ENCODE results near the gene COL4A1. TPM values are rescaled to one million over a fixed set of nuclear protein-coding genes. Genes with fewer than 3 reads are reported as not detected.
A peak's percentile ranks its signal among the peaks of the same experiment; 100 is the strongest.

The COL4A1 gene
- total RNA-seq, 3 donors from 2014 or later = 19.0 to 308 (median 61.9) TPM

DNA sequence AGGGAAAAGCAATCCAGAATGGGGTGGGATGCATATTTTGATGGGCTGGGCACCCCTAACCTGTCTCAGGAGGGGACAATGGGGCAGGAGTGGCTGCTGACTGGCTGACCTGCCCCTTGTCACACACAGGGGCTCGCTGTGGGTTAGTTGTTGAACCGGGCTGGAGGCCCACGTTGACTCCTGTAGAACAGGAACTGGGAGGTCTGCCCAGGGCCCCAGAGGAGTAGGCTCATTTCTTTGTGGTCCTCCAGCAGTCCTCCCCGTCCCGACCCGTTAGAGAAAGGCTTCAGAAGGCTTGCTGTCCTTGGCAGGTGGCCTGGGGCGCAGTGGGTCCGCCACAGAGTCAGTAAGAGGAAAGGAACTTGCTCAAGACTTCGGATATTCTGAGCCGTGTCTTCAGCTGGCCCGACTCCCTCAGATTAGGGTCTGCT, 70.1 kb downstream of the COL4A1 start:
- ATAC-seq = no peak
- Histone ChIP-seq H3K4me3 (no peak overlapping the region), H3K9me3 (no peaks in the 10 kb centered on the region), H3K36me3 (ENCODE audit: low read depth) (no peaks in the 10 kb centered on the region), H3K4me1 (ENCODE audit: low read depth) (no peaks in the 10 kb centered on the region)
- DNase-seq = no peak
- TF ChIP-seq, protein P1, sequence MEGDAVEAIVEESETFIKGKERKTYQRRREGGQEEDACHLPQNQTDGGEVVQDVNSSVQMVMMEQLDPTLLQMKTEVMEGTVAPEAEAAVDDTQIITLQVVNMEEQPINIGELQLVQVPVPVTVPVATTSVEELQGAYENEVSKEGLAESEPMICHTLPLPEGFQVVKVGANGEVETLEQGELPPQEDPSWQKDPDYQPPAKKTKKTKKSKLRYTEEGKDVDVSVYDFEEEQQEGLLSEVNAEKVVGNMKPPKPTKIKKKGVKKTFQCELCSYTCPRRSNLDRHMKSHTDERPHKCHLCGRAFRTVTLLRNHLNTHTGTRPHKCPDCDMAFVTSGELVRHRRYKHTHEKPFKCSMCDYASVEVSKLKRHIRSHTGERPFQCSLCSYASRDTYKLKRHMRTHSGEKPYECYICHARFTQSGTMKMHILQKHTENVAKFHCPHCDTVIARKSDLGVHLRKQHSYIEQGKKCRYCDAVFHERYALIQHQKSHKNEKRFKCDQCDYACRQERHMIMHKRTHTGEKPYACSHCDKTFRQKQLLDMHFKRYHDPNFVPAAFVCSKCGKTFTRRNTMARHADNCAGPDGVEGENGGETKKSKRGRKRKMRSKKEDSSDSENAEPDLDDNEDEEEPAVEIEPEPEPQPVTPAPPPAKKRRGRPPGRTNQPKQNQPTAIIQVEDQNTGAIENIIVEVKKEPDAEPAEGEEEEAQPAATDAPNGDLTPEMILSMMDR (IDR thresholded peaks at IDR 0.05) = no peak
- intact Hi-C loops (cut with DNase I, micrococcal nuclease) = no loop called here

DNA sequence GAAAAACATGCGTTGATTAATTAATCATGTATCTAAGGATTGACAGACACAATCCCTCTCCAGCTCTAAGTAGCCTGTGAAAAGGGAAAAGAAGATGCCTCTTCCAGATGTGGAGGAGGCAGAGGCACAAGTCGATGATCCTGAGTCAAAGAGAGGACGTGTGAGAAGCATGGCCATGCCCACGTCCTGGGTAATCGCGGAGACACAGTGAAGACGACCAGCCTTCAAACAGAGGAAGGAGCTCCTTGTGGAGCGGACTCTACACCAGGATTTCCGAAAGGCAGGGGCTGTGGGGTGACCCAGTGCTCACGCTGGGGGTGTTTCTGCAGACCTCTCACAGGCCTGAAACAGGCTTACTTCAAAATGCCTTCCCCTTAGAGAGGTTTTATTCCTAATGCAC, 70.5 kb downstream of the COL4A1 start:
- DNase-seq (no peak), ATAC-seq (no peak)
- intact Hi-C loops (cut with DNase I, micrococcal nuclease) = no loop called here

DNA sequence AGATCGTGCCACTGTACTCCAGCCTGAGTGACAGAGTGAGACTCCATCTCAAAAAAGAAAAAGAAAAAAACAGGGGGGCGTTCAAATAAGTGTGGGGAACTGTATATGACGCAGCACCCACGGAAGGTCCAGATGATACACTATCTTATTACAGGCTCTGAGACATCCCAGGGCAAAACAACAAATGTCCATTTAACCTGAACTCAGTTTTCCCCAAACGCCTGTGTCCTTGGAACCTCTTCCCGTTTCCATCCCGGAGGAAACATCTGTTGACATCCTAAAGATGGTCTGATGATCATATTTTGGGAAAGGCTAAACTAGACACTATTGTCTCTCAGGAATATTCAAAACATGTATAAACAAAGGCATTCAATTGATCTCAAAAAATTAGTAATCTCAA, 72.4 kb downstream of the COL4A1 start:
- TF ChIP-seq, protein P1 (IDR thresholded peaks at IDR 0.05) = no peak
- no peak for DNase-seq
- H3K4me1 ChIP-seq (ENCODE audit: low read depth) = peaks cover 2% of the 10 kb centered on the region
- no peaks in the 10 kb centered on the region for H3K9me3 ChIP-seq
- intact Hi-C loops (cut with DNase I, micrococcal nuclease) = no loop called here
- no peaks in the 10 kb centered on the region for H3K36me3 ChIP-seq (ENCODE audit: low read depth)
- H3K4me3 ChIP-seq = no peak overlapping the region
- ATAC-seq = no peak

More for the DNA sequence above, 70.5 kb downstream of the COL4A1 start:
- Histone ChIP-seq H3K9me3 (no peaks in the 10 kb centered on the region), H3K4me1 (ENCODE audit: low read depth) (no peaks in the 10 kb centered on the region), H3K36me3 (ENCODE audit: low read depth) (no peaks in the 10 kb centered on the region), H3K4me3 (no peak overlapping the region)
- TF ChIP-seq, protein P1 (IDR thresholded peaks at IDR 0.05) = no peak

DNA sequence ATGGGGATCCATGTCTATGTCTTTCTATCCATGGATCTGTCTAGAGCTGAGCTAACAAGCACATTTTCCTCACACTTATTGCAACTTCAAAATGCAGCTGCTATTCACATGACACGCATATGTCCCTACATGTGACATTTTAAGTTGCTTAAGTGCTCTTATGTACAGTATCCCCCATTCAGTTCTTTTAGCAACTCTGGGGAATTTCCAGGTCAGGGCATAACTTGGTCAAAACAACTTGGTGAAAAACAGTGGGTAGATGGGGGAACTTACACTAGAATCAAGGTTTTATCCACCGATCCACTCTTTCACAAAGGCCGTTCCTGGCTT, 73.0 kb downstream of the COL4A1 start:
- Histone ChIP-seq H3K4me3 (no peak overlapping the region), H3K36me3 (ENCODE audit: low read depth) (no peaks in the 10 kb centered on the region), H3K9me3 (no peaks in the 10 kb centered on the region), H3K4me1 (ENCODE audit: low read depth) (peaks cover 2% of the 10 kb centered on the region)
- intact Hi-C loops (cut with DNase I, micrococcal nuclease) = no loop called here
- DNase-seq (no peak), ATAC-seq (no peak)
- TF ChIP-seq, protein P1 (IDR thresholded peaks at IDR 0.05) = no peak

DNA sequence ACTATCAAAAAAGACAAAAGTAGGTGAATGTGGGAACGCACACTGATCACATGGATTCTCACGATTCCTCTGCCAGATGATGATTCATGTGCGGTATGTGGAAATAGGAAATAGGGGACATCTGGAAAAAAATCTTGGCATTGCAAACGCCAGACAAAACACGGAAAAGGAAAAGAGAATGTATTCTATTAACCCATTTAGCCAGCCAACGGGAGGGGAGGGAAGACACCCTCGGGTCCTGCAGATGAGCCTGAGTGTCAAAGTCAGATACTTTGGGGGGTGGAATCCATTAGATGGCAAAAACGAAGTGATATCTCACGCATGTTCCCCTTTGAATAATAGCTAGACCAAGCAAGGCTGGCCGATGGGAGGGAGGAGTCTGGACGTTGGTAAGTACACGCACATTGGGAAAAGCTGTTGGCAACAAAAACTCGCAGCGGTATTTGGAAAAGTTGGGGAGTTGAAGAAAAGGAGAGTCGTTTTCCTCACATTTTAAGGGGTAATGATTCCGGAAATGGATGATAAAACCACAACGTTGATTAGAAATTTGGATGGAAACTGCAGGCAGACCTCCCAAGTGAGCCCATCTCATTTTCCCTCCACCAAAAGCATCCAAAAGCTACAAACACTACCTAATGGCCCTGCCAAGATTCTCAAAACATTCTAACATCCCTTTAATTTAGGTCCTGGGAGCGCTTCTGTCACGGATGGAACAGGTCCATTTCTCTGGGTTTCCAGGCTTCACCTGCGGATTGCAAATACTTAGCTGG, 73.6 kb downstream of the COL4A1 start:
- peaks cover 2% of the 10 kb centered on the region for H3K4me1 ChIP-seq (ENCODE audit: low read depth)
- intact Hi-C loops (cut with DNase I, micrococcal nuclease) = no loop called here
- ATAC-seq = peak; percentile 16

More for the DNA sequence above, 73.6 kb downstream of the COL4A1 start:
- H3K36me3 ChIP-seq (ENCODE audit: low read depth) = no peaks in the 10 kb centered on the region
- TF ChIP-seq, protein P1 (IDR thresholded peaks at IDR 0.05) = no peak
- no peaks in the 10 kb centered on the region for H3K9me3 ChIP-seq
- no peak for DNase-seq
- H3K4me3 ChIP-seq = no peak overlapping the region

Data from mucosa of descending colon (tissue), 3 donors.